NCI-H1930 (cell line): ENCODE data around the gene RHOV.

ENCODE experiments used
- DNase-seq, 2 experiments: peaks; one replicate each; lab custom pipeline; 2025; lab: John Stamatoyannopoulos, UW

Gene RHOV, protein sequence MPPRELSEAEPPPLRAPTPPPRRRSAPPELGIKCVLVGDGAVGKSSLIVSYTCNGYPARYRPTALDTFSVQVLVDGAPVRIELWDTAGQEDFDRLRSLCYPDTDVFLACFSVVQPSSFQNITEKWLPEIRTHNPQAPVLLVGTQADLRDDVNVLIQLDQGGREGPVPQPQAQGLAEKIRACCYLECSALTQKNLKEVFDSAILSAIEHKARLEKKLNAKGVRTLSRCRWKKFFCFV

GRCh38 chr15:40873694-40874561, at the start of gene RHOV:
Gene RHOV, minus strand, starts transcription at chr15:40874234. Its CDS starts 95 bp downstream, at chr15:40874139.
- peak; percentile 55 to 74 for DNase-seq

DNA sequence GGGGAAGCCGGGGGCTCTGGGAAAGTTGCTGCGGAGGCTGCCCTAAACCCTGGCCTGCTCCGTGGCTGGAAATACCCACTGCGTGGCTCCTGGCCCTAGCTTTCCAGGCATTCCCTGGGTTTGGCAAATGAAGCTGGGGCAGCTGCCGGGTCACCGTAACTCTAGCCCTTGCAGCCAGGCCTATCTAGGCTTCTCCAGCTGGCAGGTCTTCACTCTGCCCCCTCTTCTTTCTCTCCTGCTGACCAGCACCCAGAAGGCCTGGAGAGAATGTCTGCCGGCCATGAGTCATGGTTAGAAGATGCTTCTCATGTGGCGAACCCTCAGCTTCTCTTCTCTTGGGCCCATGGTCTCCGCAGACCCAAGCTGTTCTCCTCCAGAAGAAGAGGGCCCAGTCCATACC, 49.5 kb upstream of the RHOV start:
- no peak for DNase-seq

DNA sequence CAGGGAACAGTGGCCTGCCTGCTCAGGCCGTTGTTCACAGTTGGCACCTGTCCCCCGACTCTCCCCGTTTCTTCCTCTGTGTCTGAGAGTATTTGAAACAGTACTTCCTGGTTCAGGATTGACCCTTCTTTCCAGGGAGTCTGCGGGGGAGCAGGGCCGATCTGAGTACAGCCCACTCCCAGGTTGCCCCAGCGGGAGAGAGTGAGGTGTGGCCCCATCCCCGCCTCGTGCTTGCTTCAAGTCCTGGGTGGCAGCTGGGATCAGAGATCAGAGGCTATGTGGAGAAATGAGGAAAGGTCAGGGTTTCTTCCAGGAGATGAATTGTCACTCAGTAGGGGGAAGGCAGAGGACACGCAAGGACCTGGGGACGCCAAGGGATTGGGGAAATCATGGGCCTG, 48.6 kb upstream of the RHOV start:
- DNase-seq, result no peak

- DNase-seq, result no peak
These were observed 48.0 kb upstream of the RHOV start for GRCh38 chr15:40921949-40922607.

DNA sequence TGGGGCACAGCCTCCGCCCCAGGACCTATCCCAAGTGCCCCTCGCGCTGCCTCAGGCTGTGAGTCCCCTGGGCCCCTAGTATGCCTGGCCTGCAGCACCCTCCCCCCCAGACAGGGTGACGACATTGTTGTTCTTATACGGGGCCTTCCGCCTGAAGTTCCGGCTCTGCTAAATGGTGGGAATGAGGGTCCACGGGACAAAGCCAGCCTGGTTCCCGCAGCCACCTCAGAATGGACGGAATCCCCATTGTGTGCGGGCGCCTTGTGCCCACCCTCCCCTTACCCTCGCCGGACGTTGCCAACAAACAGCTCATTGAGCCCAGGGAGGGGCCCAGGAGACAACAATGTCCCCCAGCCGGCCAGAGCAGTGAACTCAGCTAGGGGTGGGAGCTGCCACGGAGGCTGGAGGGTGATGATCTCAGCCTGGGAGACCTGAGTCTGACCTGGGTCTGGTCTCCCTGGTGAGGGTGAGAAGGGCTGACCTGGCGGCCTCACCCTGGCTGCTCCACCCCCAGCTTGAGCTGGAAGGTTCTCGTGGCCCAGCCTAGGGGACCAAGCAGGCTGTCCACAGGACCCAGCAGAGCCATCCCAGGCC, 44.9 kb upstream of the RHOV start:
- no peak for DNase-seq

DNA sequence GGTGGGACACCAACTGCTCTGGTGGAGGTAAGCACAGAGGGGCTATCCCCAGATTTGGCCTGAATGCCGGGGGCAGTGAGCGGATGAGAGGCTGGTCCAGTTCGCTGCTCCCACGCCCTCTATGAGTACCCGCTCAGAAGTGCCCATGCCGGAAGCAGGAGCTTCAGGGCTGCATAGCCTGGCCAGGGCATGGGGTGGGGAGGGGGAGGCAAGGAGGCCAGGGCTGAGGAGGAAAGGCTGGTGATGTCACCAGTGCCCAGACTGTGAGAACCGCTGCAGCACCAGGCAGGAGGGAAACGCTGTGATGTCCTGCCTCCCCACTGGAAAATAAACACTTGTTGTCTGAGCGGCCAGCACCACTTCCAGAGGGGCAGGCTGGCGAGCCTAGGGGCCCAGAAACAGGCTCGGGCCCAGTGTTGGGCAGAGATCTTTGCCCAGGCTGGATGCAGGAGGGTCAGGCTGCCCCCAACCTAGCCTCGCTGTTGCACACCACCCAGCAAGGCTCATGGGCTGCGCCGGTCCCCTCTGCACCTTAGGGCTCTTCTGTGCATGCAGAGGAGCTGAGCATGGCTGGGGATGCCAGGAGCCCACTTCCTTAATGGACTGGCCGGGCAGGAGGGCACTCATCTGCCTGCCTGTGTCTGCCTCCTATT, 44.2 kb upstream of the RHOV start:
- no peak for DNase-seq

DNA sequence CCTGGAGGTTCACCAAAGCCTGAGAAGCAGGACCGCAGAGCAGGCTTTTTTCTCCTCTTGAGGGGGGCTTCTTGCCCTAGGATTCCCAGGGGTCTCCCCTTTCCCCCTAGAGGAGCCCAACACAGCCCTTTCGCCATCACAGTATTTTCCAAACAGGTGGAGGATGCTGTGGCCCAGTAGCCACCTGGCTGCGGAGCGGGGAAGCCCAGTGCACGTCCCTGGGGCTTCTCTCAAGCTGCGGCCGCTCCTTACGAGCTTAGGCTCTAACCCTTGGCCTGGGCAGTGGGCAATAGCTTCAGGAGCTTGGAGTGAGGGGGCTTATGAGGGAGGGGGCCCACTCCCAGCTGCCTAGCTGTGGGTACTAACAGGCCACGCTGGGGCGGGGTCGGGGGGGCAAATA, 43.6 kb upstream of the RHOV start:
- no peak for DNase-seq

GRCh38 chr15:40915679-40916078, 41.6 kb upstream of the RHOV start:
- DNase-seq, result no peak

- no peak for DNase-seq
These were observed 41.2 kb upstream of the RHOV start for GRCh38 chr15:40915116-40915661.

GRCh38 chr15:40914486-40914885, 40.5 kb upstream of the RHOV start:
- no peak for DNase-seq

DNA sequence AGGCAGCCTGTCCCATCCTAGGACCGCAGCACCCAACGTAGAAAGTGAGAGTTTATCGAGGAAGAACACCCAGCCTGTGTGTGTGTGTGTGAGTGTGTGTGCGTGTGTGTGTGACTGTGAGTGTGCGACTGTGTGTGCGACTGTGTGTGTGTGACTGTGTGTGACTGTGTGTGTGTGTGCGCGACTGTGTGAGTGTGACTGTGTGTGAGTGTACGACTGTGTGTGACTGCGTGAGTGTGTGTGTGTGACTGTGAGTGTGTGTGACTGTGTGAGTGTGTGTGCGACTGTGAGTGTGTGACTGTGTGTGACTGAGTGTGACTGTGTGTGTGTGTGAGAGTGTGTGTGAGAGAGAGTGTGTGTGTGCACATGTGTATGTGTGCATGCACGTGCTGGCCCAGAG, 40.0 kb upstream of the RHOV start:
- no peak for DNase-seq

GRCh38 chr15:40912478-40912877, 38.4 kb upstream of the RHOV start:
- DNase-seq, result no peak

- DNase-seq, result no peak
These were observed 37.7 kb upstream of the RHOV start for GRCh38 chr15:40911693-40912092.

GRCh38 chr15:40911141-40911540, 37.1 kb upstream of the RHOV start:
- no peak for DNase-seq

GRCh38 chr15:40909662-40910630, 35.9 kb upstream of the RHOV start:
- DNase-seq, result no peak

DNA sequence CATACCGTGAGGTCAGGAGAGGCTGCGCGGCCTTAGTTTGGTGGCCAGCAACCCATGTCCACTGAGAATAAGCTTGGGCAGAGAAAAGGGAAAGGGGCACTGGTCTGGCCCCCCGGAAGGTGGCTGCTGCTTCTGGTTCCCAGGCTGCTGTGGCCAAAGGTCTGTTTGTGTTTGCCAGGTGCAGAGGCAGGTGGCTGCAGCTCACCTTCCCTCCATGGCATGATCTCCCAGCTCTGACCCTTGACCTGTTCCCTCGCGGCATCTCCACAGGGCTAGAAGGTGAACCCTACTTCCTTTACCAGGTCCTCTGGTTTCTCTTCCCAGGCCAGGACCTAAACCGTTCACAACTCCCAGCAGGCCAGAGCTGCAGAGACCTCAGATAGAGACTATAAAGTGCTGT, 34.1 kb upstream of the RHOV start:
- no peak for DNase-seq

DNA sequence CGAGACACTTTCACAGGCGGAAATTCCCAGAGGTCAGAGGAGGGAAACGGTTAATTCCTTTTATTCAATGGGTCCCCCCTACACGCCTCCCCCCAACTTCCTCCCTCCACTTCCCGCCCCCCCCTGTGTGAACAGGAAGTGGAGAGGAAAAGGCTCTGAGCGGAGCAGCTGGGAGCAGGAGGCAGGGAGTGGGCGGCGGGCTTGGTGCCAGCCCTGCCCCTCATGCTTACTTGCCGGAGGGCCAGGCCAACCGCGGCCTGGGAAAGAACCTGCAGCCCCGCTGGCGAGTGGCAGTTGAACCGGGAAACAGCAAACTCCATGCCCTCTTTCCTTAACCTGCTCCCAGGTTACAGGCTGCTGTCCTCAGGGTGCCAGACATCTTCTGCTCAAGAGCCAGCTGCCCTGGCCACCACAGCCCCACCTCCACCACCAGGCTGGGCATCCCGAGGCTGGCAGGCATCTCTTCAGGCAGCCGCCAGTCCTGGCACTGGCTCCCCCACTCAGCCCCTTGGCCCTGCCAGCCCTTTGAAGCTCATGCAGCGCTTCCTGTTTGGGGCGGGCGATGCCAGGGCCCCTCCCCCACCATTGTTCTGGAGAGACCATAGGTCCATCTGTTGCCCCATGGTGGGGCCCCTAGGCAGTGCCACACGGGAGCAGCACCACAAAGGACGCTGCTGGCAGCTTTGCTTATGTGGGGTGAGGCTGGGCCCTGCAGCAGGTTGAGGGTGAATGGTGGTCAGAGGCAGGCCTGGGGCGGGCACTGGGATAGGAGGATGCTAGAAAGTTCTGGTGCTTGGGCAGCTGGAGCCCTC, 33.2 kb upstream of the RHOV start:
- no peak for DNase-seq

DNA sequence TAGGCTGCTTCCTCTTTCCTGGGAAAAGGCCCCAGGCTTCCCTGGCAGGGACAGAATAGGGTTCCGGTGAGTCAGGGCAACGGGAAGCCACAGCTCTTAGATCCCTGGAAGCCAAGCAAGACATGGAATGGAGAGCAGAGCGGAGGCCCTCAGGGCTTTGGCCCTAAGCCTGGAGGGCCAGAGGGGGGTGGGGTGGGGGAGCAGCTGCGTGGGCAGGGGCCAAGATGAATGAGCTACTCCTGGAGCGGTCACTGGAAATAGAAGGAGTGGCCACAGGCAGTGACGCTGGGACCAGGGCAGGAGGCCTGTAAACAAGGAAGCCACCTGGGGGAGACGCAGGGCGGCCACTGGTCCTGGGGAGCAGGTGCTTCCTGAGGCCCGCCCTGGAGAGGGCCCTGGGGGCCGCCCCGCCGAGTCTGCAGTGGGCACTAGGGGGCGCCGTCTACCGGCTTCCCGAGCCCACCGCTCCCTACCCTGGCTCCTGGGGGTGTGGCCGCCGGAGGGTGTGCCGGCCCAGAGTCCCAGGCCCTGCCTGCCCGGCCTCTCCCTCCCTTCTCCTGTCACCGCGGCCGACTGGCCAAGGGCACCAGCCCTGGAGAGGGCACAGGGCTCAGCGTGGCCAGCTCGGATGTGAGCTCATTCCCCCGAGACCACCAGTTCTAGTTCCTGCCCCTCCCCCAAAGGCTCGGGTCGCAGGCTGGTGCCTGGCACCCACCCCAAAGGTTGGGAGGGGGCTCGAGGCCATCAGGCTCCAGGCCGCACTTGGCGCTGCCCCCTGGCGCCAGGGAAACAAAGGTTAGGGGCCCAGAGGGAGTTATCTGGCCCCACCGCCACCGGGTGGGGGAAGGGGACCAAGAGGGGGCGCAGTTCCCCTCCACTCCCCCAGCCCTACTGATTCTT, 32.3 kb upstream of the RHOV start:
- peak; percentile 62 to 74 for DNase-seq
